ENCODE results near the gene BCL2L12. TPM values are rescaled to one million over a fixed set of nuclear protein-coding genes. Genes with fewer than 3 reads are reported as not detected.
A peak's percentile ranks its signal among the peaks of the same experiment; 100 is the strongest.

BCL2L12 gene
- polyA plus RNA-seq, 3 donors, result 21.0 to 31.6 (median 28.0) TPM

DNA sequence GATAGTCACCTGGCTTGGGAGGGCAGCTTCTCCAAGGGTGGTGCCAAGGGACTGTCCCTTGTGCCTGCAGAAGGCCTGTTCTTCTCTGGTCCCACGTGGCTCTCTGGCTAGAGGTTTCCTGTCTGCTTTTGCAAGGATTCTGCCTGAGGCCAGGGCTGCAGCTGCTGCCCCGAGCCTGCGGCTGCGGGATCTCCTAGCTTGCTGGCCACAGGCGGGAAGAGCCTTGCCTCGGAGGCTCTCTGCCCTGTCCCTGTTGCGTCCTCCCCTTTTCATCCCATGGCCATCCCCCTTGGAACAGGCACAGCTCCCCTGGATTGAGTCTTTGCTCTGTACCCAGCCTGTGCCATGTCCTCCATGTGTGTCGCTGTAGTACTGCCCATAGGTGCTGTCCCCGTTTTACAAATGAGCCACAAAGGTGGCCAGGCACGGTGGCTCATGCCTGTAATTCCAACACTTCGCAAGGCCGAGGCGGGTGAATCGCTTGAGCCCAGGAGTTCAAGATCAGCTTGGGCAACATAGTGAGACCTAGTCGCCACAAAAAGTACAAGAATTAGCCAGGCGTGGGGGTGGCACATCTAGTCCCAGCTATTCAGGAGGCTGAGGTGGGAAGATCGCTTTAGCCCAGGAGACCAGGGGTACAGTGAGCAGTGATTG, 9.2 kb upstream of the BCL2L12 start:
- no peak for DNase-seq (ENCODE audit: extremely low read depth in 1 of 11, low read depth in 9 of 11, low spot score in 4 of 11)

DNA sequence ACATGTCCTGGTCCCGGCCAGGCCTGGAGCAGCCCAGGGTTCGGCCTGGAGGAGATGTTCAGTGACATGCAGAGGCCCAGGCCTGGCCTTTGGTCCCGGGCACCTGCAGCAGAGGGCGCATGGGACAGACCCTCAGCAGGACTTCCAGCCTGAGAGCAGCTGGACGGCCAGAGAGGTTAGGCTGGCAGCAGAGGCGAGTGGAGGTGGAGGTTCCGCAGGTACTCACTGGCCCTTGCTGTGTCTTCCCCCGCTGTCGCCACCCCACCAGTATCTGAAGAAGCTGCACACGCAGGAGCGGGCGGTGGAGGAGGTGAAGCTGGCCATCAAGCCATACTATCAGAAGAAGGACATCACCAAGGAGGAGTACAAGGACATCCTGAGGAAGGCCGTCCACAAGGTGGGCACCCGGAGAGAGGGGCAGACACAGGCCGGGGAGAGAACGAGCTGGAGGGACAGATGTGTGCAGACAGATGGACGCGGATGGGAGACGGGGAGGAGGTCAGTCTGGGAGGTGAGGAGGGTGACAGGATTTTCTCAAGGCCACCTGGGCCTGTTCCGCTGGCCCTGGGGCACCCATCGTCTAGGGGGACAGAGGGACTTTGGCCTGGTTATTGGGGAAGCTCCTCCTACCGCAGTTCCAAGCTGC, 8.1 kb upstream of the BCL2L12 start:
- DNase-seq (ENCODE audit: extremely low read depth in 1 of 11, low read depth in 9 of 11, low spot score in 4 of 11), result no peak

DNA sequence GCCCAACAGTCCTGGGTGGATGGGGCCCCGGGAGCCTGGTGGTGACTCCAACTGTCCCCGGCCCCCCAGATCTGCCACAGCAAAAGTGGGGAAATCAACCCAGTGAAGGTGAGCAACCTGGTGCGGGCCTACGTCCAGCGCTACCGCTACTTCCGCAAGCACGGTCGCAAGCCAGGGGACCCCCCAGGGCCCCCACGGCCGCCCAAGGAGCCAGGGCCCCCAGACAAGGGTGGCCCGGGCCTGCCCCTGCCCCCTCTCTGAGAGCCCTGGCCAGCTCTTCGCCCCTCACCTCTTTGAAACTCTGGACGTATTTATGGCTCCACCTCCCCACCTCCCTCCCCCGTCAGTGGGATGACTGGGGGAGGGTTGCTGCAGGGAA, 7.6 kb upstream of the BCL2L12 start:
- no peak for DNase-seq (ENCODE audit: extremely low read depth in 1 of 11, low read depth in 9 of 11, low spot score in 4 of 11)

DNA sequence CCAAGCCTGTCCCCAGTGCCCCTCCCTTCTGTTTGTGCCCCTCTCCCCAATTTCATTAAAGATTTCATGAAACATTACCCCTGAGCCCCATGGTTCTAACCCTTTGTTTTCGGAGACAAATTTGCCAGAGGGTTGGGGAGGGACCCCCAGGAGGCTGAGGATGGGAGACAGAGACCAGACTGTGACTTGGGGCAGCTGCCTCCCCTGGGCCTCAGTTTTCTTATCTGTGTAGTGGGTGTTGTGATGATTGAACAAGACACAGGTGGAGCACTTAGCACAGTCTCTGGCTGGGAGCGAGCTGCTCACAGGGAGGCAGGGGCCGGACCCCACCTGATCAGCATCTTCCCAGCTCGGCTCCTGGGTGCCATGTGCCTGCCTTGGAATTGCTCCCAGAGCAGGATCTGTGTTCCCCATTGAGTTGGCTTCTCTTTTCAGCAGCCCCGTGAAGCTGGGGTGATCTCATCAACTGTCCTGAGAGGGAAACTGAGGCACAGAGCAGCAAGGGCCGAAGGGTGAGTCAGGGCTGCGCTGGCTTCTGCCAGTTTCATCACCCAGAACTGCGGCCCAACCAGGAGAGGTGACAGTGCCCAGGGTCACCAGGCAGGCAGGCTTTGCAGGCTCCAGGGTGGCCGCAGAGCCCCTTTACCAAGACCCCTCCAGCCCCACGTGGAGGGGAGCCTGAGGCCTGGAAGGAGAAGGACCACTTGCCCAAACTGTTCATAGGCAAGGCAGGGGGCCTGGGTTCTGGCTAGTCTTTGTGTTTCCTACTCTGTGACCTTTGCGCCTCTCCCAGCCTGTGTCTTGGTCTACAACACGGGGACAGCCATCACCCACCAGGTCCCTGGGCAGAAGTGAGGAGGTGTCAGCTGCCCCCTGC, 6.9 kb upstream of the BCL2L12 start:
- no peak for DNase-seq (ENCODE audit: extremely low read depth in 1 of 11, low read depth in 9 of 11, low spot score in 4 of 11)

DNA sequence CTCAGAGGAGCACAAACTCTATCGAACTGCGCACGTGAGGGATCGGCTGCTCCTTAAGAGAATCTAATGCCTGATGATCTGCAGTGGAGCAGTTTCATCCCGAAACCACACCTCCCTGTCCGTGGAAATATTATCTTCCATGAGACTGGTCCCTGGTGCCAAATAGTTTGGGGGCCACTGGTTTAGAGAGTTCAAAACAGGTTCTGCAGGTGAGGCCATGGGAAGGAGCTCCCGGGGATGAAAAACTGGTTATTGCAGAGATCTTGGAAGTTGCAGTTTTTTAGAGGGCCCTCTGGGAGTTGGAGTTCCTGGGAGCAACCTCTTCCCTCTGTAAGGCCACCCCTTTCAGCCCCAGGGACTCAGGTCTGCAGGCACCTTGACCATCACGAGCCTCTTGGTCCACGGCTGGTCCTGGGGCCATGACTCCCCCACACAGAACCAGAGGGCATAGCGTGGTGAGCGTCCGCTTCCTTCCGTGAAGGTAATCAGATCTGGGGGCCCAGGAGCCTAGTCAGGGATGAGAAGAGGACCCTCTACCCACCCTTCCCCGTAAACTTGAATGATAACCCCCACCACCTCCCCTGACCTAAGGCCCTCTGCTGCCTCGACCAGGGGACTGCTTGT, 5.3 kb upstream of the BCL2L12 start:
- DNase-seq (ENCODE audit: extremely low read depth in 1 of 11, low read depth in 9 of 11, low spot score in 4 of 11), result no peak

DNA sequence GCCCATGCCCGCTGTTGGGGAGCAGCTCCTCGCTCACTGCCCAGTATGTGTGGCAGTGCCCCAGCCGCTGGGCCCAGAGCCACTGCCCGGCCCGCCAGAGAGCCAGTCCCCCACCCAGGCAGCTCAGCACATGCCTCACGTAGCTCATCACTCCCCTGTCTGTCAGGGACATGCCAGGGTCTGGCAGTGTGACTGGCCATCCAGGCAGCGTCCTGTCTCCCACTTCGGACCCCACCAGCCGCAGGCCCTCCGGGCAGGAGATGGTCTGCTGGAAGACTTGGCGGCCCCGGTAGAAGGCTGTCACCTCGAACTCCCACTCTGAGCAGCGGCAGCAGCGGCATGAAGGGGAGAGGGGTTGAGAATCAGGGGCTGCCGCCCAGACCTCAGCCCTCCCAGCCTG, 3.7 kb upstream of the BCL2L12 start:
- DNase-seq (ENCODE audit: extremely low read depth in 1 of 11, low read depth in 9 of 11, low spot score in 4 of 11), result no peak

DNA sequence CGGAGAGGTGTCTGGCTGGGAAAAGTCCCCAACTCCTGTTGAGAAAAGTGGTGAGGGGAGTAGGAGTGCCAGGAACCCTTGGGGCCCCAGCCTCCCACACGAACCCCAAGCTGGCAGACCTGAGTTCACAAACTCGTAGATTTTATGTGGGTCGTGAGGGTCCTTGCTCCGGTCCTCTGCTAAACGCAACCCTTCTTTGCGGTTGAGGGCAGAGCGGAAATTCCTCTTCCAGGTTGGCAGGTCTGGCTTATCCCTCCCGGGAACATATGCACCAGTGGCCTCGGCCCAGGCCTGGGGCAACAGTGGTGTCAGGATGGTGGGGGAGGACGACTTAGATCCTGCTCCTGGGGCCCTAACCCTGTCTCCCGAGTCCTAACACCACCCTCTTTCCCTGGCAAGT, 2.5 kb upstream of the BCL2L12 start:
- DNase-seq (ENCODE audit: extremely low read depth in 1 of 11, low read depth in 9 of 11, low spot score in 4 of 11), result no peak

DNA sequence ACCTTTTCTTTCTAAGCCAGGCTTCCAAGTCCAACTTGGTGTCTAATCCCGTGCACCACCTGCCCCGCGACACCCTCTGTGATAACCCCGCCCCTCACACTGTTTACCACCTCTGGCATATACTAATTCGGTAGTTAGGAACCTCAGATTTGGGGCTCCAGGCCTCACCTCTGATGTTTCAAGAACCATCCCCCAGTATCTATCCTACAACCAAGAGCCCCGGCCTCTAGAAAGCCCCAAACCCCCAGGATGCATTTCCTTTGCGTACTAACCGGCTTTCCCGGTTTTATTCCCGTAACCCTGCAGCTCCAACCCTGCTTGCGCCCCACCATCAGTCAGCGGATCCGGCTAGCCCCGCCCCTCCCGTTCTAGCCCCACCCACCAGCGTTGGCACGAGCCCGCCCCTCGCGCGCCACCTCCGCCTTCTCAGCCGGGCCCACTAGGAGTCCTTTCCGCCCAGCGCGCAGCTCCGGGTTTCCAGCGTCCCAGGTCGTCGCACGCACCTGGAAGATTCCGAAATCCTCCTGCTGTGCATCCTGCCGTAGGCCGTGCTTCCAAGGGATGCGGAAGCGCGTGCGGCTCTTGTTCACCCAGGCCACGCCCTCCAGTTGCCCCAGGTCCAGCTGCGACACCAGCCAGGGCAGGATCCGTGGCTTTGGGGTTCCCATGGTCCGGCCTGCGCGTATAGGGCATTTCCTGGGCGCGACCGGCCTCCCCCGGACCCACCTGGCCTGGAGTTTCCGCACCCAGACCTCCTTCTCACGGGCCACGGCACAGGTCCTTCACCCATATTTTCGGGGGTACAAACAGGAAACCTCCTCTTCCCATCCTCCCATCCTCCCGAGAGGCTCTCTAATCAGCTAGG, 1.3 kb upstream of the BCL2L12 start:
- DNase-seq (ENCODE audit: extremely low read depth in 1 of 11, low read depth in 9 of 11, low spot score in 4 of 11), result peak in 7 of 11 donors; percentile 63 to 76 (median 73)

DNA sequence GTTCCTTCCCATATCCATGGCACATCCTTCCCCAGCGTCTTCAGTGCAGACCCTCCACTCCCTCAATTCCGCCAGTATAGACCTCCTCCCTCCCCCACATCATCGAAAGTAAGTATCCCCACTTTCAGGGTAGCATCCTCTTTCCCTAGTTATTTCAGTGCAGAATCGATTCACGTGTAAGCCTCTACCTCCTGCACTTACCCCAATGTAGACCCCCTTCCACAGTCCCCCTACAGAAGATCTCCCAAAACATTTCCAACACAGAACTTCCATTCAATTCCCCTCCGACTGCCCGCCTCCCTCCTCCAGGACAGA, 740 bp upstream of the BCL2L12 start:
- DNase-seq (ENCODE audit: extremely low read depth in 1 of 11, low read depth in 9 of 11, low spot score in 4 of 11), result no peak

DNA sequence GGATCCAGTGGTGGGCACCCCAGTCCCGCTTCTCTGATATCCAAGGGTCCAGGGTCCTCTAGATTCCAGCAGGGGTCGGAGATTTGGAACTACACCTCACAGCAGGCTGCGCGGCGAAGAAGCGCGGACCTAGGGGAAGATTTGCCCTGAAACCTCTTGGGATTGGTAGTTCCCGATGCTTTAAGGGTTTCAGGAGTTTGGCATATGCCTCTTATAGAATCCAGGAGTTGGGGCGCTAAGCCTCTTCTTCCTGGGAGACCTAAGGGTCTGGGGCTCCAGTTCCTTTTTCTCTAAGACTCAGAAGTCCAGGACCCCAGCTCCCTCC, 349 bp downstream of the BCL2L12 start:
- peak in 1 of 11 donors; percentile 43 for DNase-seq (ENCODE audit: extremely low read depth in 1 of 11, low read depth in 9 of 11, low spot score in 4 of 11)

DNA sequence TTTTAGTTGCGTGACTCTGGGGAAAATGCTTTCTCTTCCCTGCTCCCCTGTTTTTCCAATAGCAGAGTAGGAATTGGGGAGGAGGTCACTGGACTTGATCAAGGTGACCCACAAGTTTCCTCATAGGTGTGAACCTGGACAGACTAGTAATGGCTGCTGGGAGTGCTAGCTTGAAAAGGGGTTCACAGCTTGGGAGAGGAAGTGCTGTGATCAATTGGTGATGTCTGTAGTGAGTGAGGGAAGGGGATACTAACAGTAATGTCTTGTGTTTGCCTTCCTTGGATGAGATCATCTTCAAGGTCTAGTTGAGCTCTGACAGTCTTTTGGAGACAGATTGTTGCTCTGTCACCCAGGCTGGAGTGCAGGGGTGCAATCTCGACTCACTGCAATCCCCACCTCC, 1.7 kb downstream of the BCL2L12 start:
- DNase-seq (ENCODE audit: extremely low read depth in 1 of 11, low read depth in 9 of 11, low spot score in 4 of 11), result no peak

DNA sequence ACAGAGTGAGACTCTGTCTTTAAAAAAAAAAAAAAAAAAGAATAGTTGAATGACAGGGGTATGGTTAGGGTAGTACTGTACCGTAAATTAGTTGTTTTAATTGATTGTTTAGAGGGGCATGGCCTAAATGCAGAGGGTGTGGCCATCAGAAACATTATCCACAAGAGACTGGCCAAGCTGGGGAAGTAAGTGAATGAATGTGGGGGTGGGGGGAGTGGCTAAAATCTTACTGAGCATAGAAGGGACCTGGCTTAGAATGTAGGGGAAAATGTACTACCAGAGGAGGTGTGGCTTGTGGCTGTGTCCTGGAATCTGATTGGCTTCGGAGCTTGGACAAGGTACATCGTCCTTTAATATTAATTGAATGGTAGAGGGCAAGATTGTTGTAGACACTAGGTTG, 3.8 kb downstream of the BCL2L12 start:
- no peak for DNase-seq (ENCODE audit: extremely low read depth in 1 of 11, low read depth in 9 of 11, low spot score in 4 of 11)

DNA sequence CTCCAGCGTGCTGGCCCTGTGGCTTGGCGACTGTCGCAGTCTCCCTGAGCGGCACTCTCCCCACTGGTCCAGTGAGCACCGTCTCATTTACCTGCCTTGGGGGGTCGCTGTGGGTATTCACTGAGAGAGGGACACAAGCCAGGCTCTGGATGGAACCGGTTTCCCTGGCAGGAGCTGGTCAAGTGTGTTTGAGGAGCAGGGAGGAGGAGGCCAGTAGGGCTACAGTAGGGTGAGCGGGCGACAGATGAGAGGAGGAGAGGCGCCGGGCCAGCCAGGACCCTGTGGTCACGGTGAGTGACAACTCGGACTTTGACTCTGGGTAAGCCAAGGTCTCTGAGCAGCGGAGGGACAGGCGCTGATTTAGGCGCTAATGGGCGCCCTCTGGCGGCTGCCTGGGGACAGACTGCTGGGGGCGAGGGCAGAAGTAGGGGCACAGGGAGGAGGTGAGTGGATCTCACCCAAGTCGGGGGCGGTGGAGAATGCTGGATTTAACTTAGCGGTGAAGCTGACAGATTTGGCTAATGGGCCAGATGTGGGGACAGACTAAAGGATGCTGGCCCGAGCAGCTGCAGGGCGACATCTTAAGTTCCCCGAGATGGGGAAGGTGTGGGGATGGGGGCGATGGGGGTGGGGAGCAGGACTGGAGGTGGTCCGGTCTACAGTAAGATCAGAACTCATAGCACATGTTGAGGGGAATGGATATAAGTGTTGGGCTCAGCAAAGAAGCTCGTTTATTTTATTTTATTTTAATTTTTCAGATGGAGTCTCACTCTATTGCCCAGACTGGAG, 6.6 kb downstream of the BCL2L12 start:
- DNase-seq (ENCODE audit: extremely low read depth in 1 of 11, low read depth in 9 of 11, low spot score in 4 of 11), result peak in 5 of 11 donors; percentile 53 to 73 (median 70)

DNA sequence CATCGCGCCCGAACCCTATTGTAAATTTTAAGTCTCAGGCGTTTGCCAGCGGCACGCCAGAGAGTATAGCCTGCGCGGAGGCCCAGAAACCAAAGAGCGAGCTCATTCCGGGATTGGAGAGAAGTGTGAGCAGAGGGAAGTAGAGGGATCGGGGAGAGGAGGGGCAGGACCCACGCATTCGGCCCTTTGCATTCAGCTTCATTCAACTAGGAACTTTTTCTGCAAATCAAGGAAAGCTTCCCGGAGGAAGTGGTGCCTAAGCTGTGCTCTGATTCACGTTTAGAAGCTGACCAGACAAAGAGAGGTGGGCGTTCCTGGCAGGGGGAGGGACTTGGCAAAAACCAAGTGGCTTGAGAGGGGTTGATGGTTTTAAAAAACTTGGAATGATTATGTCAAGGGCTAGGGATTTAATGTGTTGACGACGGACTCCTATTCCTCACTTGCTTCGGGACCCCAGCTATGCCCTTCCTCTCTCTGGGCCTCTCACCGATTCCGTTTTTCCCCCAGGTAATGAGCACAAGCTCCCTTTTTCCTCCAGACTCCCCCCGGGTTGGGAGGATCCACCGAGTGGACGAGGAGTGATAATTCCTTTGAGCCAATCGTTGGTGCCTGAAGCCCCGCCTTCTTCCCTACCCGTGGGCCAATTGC, 10.5 kb downstream of the BCL2L12 start:
- DNase-seq (ENCODE audit: extremely low read depth in 1 of 11, low read depth in 9 of 11, low spot score in 4 of 11), result peak in 10 of 11 donors; percentile 79 to 99 (median 86)

DNA sequence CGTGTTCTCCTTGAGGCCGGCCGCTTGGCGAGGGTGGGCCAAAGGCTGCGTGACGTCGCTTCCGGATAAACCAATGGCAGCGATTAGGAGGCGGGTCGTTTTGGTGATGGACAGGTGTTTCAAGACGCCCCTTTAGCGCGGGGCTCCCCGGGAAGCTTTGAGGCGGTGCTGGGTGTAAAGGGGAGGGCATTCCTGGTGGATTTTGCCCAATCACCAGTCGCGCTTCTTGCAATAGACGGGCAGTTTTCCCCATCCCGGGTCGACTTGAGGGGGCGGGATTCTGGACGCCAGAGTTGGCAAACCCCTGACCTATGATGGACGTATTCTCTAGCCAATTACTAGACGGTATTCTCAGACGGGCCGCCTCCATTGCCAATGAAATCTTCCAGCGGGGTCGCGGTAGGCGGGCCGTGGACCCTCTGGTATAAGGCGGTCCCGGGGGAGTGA, 11.1 kb downstream of the BCL2L12 start:
- DNase-seq (ENCODE audit: extremely low read depth in 1 of 11, low read depth in 9 of 11, low spot score in 4 of 11), result peak; percentile 100

DNA sequence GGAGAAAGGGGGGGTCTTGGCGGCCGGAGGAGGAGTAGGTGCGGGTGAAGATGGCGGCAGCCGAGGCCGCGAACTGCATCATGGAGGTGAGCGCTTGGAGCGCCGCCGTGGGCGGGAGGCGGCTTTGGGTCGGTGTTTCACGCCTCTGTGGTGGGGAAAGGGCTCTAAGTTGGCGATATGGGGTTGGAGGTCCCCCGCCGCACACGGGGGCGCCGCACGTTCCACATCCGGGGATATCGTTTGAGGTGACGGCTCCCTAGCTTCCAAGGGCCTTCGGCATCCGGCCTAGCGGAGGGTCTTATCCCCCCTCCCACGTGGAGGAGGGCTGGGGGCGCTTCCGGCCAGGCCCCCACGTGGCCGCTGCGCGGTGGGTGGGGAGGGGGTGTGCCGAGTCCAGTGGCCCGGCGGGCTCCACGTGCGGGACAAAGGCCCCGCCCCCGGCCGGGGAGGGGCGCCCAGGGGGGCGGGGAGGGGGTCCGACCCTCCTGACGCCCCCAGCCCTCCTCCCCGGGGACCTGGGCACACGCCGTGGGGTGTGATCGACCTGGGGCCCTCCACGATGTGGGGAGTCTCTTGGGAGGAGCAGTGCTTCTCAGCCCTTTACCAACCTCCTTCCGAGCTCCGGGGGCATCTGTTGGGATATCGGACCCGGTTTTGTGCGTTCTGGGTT, 11.6 kb downstream of the BCL2L12 start, which contains the start of gene PRMT1:
Gene PRMT1, plus strand, starts transcription at position 41 of the 670 bp plus-strand sequence. Its CDS starts 10 bp downstream, at position 51.
- DNase-seq (ENCODE audit: extremely low read depth in 1 of 11, low read depth in 9 of 11, low spot score in 4 of 11), result peak in 2 of 11 donors; percentile 46 to 56

All from renal cortex interstitium (tissue), 11 donors.